IPS-15b (cell line): ENCODE results near the gene KCNQ5.

ENCODE experiments used
- H3K27me3 ChIP-seq: one replicate; pipeline ENCODE4 v1.6.1; 2013; ENCODE audit warnings: low read length; ENCODE audit not compliant: control insufficient read depth, insufficient read depth
- H3K36me3 ChIP-seq: one replicate; pipeline ENCODE4 v1.6.1; 2013; ENCODE audit warnings: low read length; ENCODE audit not compliant: control insufficient read depth, insufficient read depth
- H3K4me1 ChIP-seq: one replicate; pipeline ENCODE4 v1.6.1; 2013; ENCODE audit warnings: mild to moderate bottlenecking, low read length; ENCODE audit not compliant: control insufficient read depth, insufficient read depth
- H3K4me3 ChIP-seq: one replicate; pipeline ENCODE4 v1.5.1; 2013; ENCODE audit warnings: low read depth, low read length
- H3K9ac ChIP-seq: one replicate; pipeline ENCODE4 v1.6.1; 2013; ENCODE audit warnings: low read depth, mild to moderate bottlenecking, low read length
- H3K9me3 ChIP-seq: one replicate; pipeline ENCODE4 v1.6.1; 2013; ENCODE audit warnings: mild to moderate bottlenecking, low read length; ENCODE audit not compliant: control insufficient read depth, insufficient read depth

The KCNQ5 gene

GRCh38 chr6:73041051-73041450 lies 419.2 kb downstream of the KCNQ5 start:
- Histone ChIP-seq H3K27me3 (no peaks in the 10 kb centered on the region), H3K4me3 (no peak overlapping the region), H3K4me1 (no peaks in the 10 kb centered on the region), H3K9ac (no peak overlapping the region), H3K36me3 (no peaks in the 10 kb centered on the region), H3K9me3 (no peaks in the 10 kb centered on the region)

GRCh38 chr6:73042892-73043291 lies 421.0 kb downstream of the KCNQ5 start:
- H3K4me1 ChIP-seq, result no peaks in the 10 kb centered on the region
- H3K4me3 ChIP-seq, result no peak overlapping the region
- no peak overlapping the region for H3K9ac ChIP-seq
- H3K36me3 ChIP-seq, result no peaks in the 10 kb centered on the region
- no peaks in the 10 kb centered on the region for H3K27me3 ChIP-seq
- H3K9me3 ChIP-seq, result no peaks in the 10 kb centered on the region

- Histone ChIP-seq H3K9ac (no peak overlapping the region), H3K36me3 (no peaks in the 10 kb centered on the region), H3K27me3 (no peaks in the 10 kb centered on the region), H3K9me3 (no peaks in the 10 kb centered on the region), H3K4me1 (no peaks in the 10 kb centered on the region), H3K4me3 (no peak overlapping the region)
These were observed 421.6 kb downstream of the KCNQ5 start for GRCh38 chr6:73043446-73043845.

- H3K9ac ChIP-seq, result no peak overlapping the region
- H3K27me3 ChIP-seq, result no peaks in the 10 kb centered on the region
- no peaks in the 10 kb centered on the region for H3K4me1 ChIP-seq
- no peaks in the 10 kb centered on the region for H3K36me3 ChIP-seq
- H3K9me3 ChIP-seq, result no peaks in the 10 kb centered on the region
- H3K4me3 ChIP-seq, result no peak overlapping the region
These were observed 423.7 kb downstream of the KCNQ5 start for GRCh38 chr6:73045609-73046008.

- Histone ChIP-seq H3K9ac (no peak overlapping the region), H3K9me3 (no peaks in the 10 kb centered on the region), H3K4me3 (no peak overlapping the region), H3K4me1 (no peaks in the 10 kb centered on the region), H3K36me3 (no peaks in the 10 kb centered on the region), H3K27me3 (no peaks in the 10 kb centered on the region)
These were observed 425.9 kb downstream of the KCNQ5 start for GRCh38 chr6:73047801-73048200.

- no peaks in the 10 kb centered on the region for H3K9me3 ChIP-seq
- no peaks in the 10 kb centered on the region for H3K36me3 ChIP-seq
- H3K4me3 ChIP-seq, result no peak overlapping the region
- H3K9ac ChIP-seq, result no peak overlapping the region
- H3K27me3 ChIP-seq, result no peaks in the 10 kb centered on the region
- H3K4me1 ChIP-seq, result no peaks in the 10 kb centered on the region
These were observed 428.2 kb downstream of the KCNQ5 start for GRCh38 chr6:73049971-73050594.

- no peaks in the 10 kb centered on the region for H3K36me3 ChIP-seq
- H3K4me1 ChIP-seq, result no peaks in the 10 kb centered on the region
- H3K9me3 ChIP-seq, result no peaks in the 10 kb centered on the region
- H3K4me3 ChIP-seq, result no peak overlapping the region
- no peak overlapping the region for H3K9ac ChIP-seq
- H3K27me3 ChIP-seq, result no peaks in the 10 kb centered on the region
These were observed 428.8 kb downstream of the KCNQ5 start for GRCh38 chr6:73050706-73051105.

- no peaks in the 10 kb centered on the region for H3K9me3 ChIP-seq
- no peaks in the 10 kb centered on the region for H3K36me3 ChIP-seq
- no peak overlapping the region for H3K4me3 ChIP-seq
- H3K4me1 ChIP-seq, result no peaks in the 10 kb centered on the region
- no peak overlapping the region for H3K9ac ChIP-seq
- H3K27me3 ChIP-seq, result no peaks in the 10 kb centered on the region
These were observed 429.3 kb downstream of the KCNQ5 start for GRCh38 chr6:73051147-73051546.

- no peaks in the 10 kb centered on the region for H3K9me3 ChIP-seq
- no peak overlapping the region for H3K4me3 ChIP-seq
- no peaks in the 10 kb centered on the region for H3K27me3 ChIP-seq
- H3K9ac ChIP-seq, result no peak overlapping the region
- H3K36me3 ChIP-seq, result no peaks in the 10 kb centered on the region
- no peaks in the 10 kb centered on the region for H3K4me1 ChIP-seq
These were observed 433.1 kb downstream of the KCNQ5 start for GRCh38 chr6:73054958-73055357.

GRCh38 chr6:73058736-73059135 lies 436.9 kb downstream of the KCNQ5 start:
- Histone ChIP-seq H3K36me3 (no peaks in the 10 kb centered on the region), H3K27me3 (no peaks in the 10 kb centered on the region), H3K9ac (no peak overlapping the region), H3K9me3 (no peaks in the 10 kb centered on the region), H3K4me1 (no peaks in the 10 kb centered on the region), H3K4me3 (no peak overlapping the region)

GRCh38 chr6:73062130-73062529 lies 440.3 kb downstream of the KCNQ5 start:
- no peaks in the 10 kb centered on the region for H3K4me1 ChIP-seq
- H3K4me3 ChIP-seq, result no peak overlapping the region
- H3K36me3 ChIP-seq, result no peaks in the 10 kb centered on the region

GRCh38 chr6:73062837-73063236 lies 441.0 kb downstream of the KCNQ5 start:
- no peak overlapping the region for H3K9ac ChIP-seq
- H3K4me3 ChIP-seq, result no peak overlapping the region
- no peaks in the 10 kb centered on the region for H3K9me3 ChIP-seq
- H3K27me3 ChIP-seq, result no peaks in the 10 kb centered on the region
- no peaks in the 10 kb centered on the region for H3K4me1 ChIP-seq
- no peaks in the 10 kb centered on the region for H3K36me3 ChIP-seq

More at GRCh38 chr6:73062130-73062529, 440.3 kb downstream of the KCNQ5 start:
- H3K9me3 ChIP-seq, result no peaks in the 10 kb centered on the region
- H3K27me3 ChIP-seq, result no peaks in the 10 kb centered on the region
- no peak overlapping the region for H3K9ac ChIP-seq
